ENCODE data around the gene SUN5. TPM values are rescaled to one million over a fixed set of nuclear protein-coding genes. Genes with fewer than 3 reads are reported as not detected.

The SUN5 gene
- total RNA-seq, 1 donor = not detected

- Histone ChIP-seq H3K4me2 (ENCODE audit: insufficient read depth, low read length) (no peak overlapping the region), H3K27ac (ENCODE audit: low read depth, low read length) (no peak overlapping the region), H2AFZ (ENCODE audit: low read length) (no peak overlapping the region), H3K4me3 (ENCODE audit: insufficient read depth, low read length) (no peak overlapping the region), H3K9me3 (ENCODE audit: low read depth, low read length) (no peaks in the 10 kb centered on the region), H4K20me1 (ENCODE audit: insufficient read depth, low read length) (no peaks in the 10 kb centered on the region), H3K36me3 (ENCODE audit: insufficient read depth, low read length) (no peaks in the 10 kb centered on the region), H3K4me1 (ENCODE audit: insufficient read depth, low read length) (no peaks in the 10 kb centered on the region), H3K79me2 (ENCODE audit: insufficient read depth, low read length) (no peaks in the 10 kb centered on the region), H3K27me3 (ENCODE audit: insufficient read depth, low read length) (no peaks in the 10 kb centered on the region)
- DNase-seq (ENCODE audit: insufficient read length, low spot score, missing footprints) = peak; percentile 59
- TF ChIP-seq CTCF (IDR thresholded peaks at IDR 0.05; ENCODE audit: extremely low read depth, low read depth, low read length) = no peak
Observed at GRCh38 chr20:33026072-33026778, 22.0 kb upstream of the SUN5 start.

GRCh38 chr20:33025318-33025876, 21.2 kb upstream of the SUN5 start:
- TF ChIP-seq CTCF (IDR thresholded peaks at IDR 0.05; ENCODE audit: extremely low read depth, low read depth, low read length) = no peak
- H3K27me3 ChIP-seq (ENCODE audit: insufficient read depth, low read length) = no peaks in the 10 kb centered on the region
- H3K4me3 ChIP-seq (ENCODE audit: insufficient read depth, low read length) = no peak overlapping the region
- peak; percentile 37 for DNase-seq (ENCODE audit: insufficient read length, low spot score, missing footprints)
- no peaks in the 10 kb centered on the region for H3K36me3 ChIP-seq (ENCODE audit: insufficient read depth, low read length)
- H3K4me1 ChIP-seq (ENCODE audit: insufficient read depth, low read length) = no peaks in the 10 kb centered on the region
- H4K20me1 ChIP-seq (ENCODE audit: insufficient read depth, low read length) = no peaks in the 10 kb centered on the region
- no peaks in the 10 kb centered on the region for H3K79me2 ChIP-seq (ENCODE audit: insufficient read depth, low read length)
- no peak overlapping the region for H2AFZ ChIP-seq (ENCODE audit: low read length)
- no peak overlapping the region for H3K27ac ChIP-seq (ENCODE audit: low read depth, low read length)
- H3K4me2 ChIP-seq (ENCODE audit: insufficient read depth, low read length) = no peak overlapping the region
- H3K9me3 ChIP-seq (ENCODE audit: low read depth, low read length) = no peaks in the 10 kb centered on the region

GRCh38 chr20:33024609-33025317, 20.5 kb upstream of the SUN5 start:
- Histone ChIP-seq H3K27ac (ENCODE audit: low read depth, low read length) (no peak overlapping the region), H3K9me3 (ENCODE audit: low read depth, low read length) (no peaks in the 10 kb centered on the region), H3K36me3 (ENCODE audit: insufficient read depth, low read length) (no peaks in the 10 kb centered on the region), H4K20me1 (ENCODE audit: insufficient read depth, low read length) (no peaks in the 10 kb centered on the region), H3K79me2 (ENCODE audit: insufficient read depth, low read length) (no peaks in the 10 kb centered on the region), H3K4me3 (ENCODE audit: insufficient read depth, low read length) (no peak overlapping the region), H3K27me3 (ENCODE audit: insufficient read depth, low read length) (no peaks in the 10 kb centered on the region), H3K4me1 (ENCODE audit: insufficient read depth, low read length) (no peaks in the 10 kb centered on the region), H3K4me2 (ENCODE audit: insufficient read depth, low read length) (no peak overlapping the region), H2AFZ (ENCODE audit: low read length) (no peak overlapping the region)
- DNase-seq (ENCODE audit: insufficient read length, low spot score, missing footprints) = peak; percentile 46
- TF ChIP-seq CTCF (IDR thresholded peaks at IDR 0.05; ENCODE audit: extremely low read depth, low read depth, low read length) = no peak

GRCh38 chr20:33024243-33024560, 20.0 kb upstream of the SUN5 start:
- H3K27ac ChIP-seq (ENCODE audit: low read depth, low read length) = no peak overlapping the region
- H4K20me1 ChIP-seq (ENCODE audit: insufficient read depth, low read length) = no peaks in the 10 kb centered on the region
- no peaks in the 10 kb centered on the region for H3K4me1 ChIP-seq (ENCODE audit: insufficient read depth, low read length)
- H3K27me3 ChIP-seq (ENCODE audit: insufficient read depth, low read length) = no peaks in the 10 kb centered on the region
- H2AFZ ChIP-seq (ENCODE audit: low read length) = no peak overlapping the region
- no peak for TF ChIP-seq CTCF (IDR thresholded peaks at IDR 0.05; ENCODE audit: extremely low read depth, low read depth, low read length)
- H3K9me3 ChIP-seq (ENCODE audit: low read depth, low read length) = no peaks in the 10 kb centered on the region
- peak; percentile 25 for DNase-seq (ENCODE audit: insufficient read length, low spot score, missing footprints)
- H3K4me3 ChIP-seq (ENCODE audit: insufficient read depth, low read length) = no peak overlapping the region
- H3K36me3 ChIP-seq (ENCODE audit: insufficient read depth, low read length) = no peaks in the 10 kb centered on the region
- H3K4me2 ChIP-seq (ENCODE audit: insufficient read depth, low read length) = no peak overlapping the region
- H3K79me2 ChIP-seq (ENCODE audit: insufficient read depth, low read length) = no peaks in the 10 kb centered on the region
